ENCODE data around the gene SH2D7.

SH2D7 gene

GRCh38 chr15:78082743-78083110, 9.6 kb upstream of the SH2D7 start:
- no peak for DNase-seq (ENCODE audit: low spot score)
- TF ChIP-seq CTCF (IDR thresholded peaks at IDR 0.05; ENCODE audit: extremely low read depth, insufficient read depth, missing control alignments), result no peak
- in situ Hi-C loops (cut with MboI; ENCODE audit: low pct_unique_long_range_greater_than_20kb, low sequenced_read_pairs, unreplicated experiment), result no loop called here

- in situ Hi-C loops (cut with MboI; ENCODE audit: low pct_unique_long_range_greater_than_20kb, low sequenced_read_pairs, unreplicated experiment), result no loop called here
These were observed 9.2 kb upstream of the SH2D7 start for GRCh38 chr15:78083186-78083585.

GRCh38 chr15:78083687-78084448, 8.5 kb upstream of the SH2D7 start:
- DNase-seq (ENCODE audit: low spot score), result no peak
- in situ Hi-C loops (cut with MboI; ENCODE audit: low pct_unique_long_range_greater_than_20kb, low sequenced_read_pairs, unreplicated experiment), result no loop called here
- TF ChIP-seq CTCF (IDR thresholded peaks at IDR 0.05; ENCODE audit: extremely low read depth, insufficient read depth, missing control alignments), result no peak

More at GRCh38 chr15:78083186-78083585, 9.2 kb upstream of the SH2D7 start:
- DNase-seq (ENCODE audit: low spot score), result no peak
- no peak for TF ChIP-seq CTCF (IDR thresholded peaks at IDR 0.05; ENCODE audit: extremely low read depth, insufficient read depth, missing control alignments)

GRCh38 chr15:78084449-78084750, 8.0 kb upstream of the SH2D7 start:
- no peak for TF ChIP-seq CTCF (IDR thresholded peaks at IDR 0.05; ENCODE audit: extremely low read depth, insufficient read depth, missing control alignments)
- DNase-seq (ENCODE audit: low spot score), result no peak
- in situ Hi-C loops (cut with MboI; ENCODE audit: low pct_unique_long_range_greater_than_20kb, low sequenced_read_pairs, unreplicated experiment), result no loop called here

- DNase-seq (ENCODE audit: low spot score), result no peak
These were observed 6.4 kb upstream of the SH2D7 start for GRCh38 chr15:78085928-78086327.

GRCh38 chr15:78087951-78088772, 4.2 kb upstream of the SH2D7 start:
- DNase-seq (ENCODE audit: low spot score), result no peak
- in situ Hi-C loops (cut with MboI; ENCODE audit: low pct_unique_long_range_greater_than_20kb, low sequenced_read_pairs, unreplicated experiment), result no loop called here
- TF ChIP-seq CTCF (IDR thresholded peaks at IDR 0.05; ENCODE audit: extremely low read depth, insufficient read depth, missing control alignments), result no peak

More at GRCh38 chr15:78085928-78086327, 6.4 kb upstream of the SH2D7 start:
- in situ Hi-C loops (cut with MboI; ENCODE audit: low pct_unique_long_range_greater_than_20kb, low sequenced_read_pairs, unreplicated experiment), result no loop called here
- TF ChIP-seq CTCF (IDR thresholded peaks at IDR 0.05; ENCODE audit: extremely low read depth, insufficient read depth, missing control alignments), result no peak
